GM12878 (cell line): ENCODE measurements around the gene CDC42SE1. TPM values are rescaled to one million over a fixed set of nuclear protein-coding genes. Genes with fewer than 3 reads are reported as not detected.
A peak's percentile ranks its signal among the peaks of the same experiment; 100 is the strongest.

Source experiments
- ATAC-seq: fragments of 200-7000 bp; cut with Tn5 transposase; 3 replicates; pipeline ENCODE4 v1.9.1; 2020; ENCODE audit warnings: mild to moderate bottlenecking, moderate library complexity
- BruUV-seq: library from RNA; stranded (reverse); fragments of 400-500 nt; replicated peaks from 2 replicates; lab custom pipeline; 2021; lab: Mats Ljungman, UMichigan
- CTCF ChIA-PET: fragments of 300-600 bp; sonication (Branson Sonifier 250); formaldehyde crosslinking; extraction: SDS; loops from one replicate; lab custom pipeline; 2021; ENCODE audit warnings: inconsistent platforms; lab: Yijun Ruan, JAX
- POLR2A ChIA-PET: fragments of 350-600 bp; formaldehyde crosslinking; extraction: SDS; loops from one replicate; lab custom pipeline; 2021; ENCODE audit warnings: inconsistent platforms; lab: Charles Lee
- RAD21 ChIA-PET: fragments of 300-600 bp; sonication (Branson Sonifier 250); formaldehyde crosslinking; loops from one replicate; lab custom pipeline; 2023; ENCODE audit warnings: antibody characterized with exemption; ENCODE audit not compliant: unreplicated experiment; lab: Charles Lee
- SMC1A ChIA-PET: fragments of 300-600 bp; sonication (Branson Sonifier 250); formaldehyde crosslinking; loops from one replicate; lab custom pipeline; 2023; ENCODE audit not compliant: unreplicated experiment, uncharacterized antibody; lab: Charles Lee
- DNase-seq: peaks from one replicate; pipeline ENCODE4 v3.0.0-alpha.2; 2011; ENCODE audit warnings: low read depth, low spot score
- FAIRE-seq: peaks from 3 replicates; lab custom pipeline; 2011; peaks lifted over from hg19 to GRCh38; lab: Jason Lieb, UNC
- H2AFZ ChIP-seq: 2 replicates; pipeline ENCODE4 v1.6.0; 2011; ENCODE audit warnings: low read depth, low read length, control low read depth; ENCODE audit not compliant: control insufficient read depth
- H3K27ac ChIP-seq: 2 replicates; pipeline ENCODE4 v1.5.1; 2011; ENCODE audit warnings: control low read depth; ENCODE audit not compliant: control insufficient read depth, insufficient read depth
- H3K27me3 ChIP-seq, 2 experiments: replicated peaks in 1 of 2; 2 replicates each; pipeline versions ENCODE4 v1.6.0 to v1.6.1; 2011; ENCODE audit warnings: low read length in 1 of 2; ENCODE audit not compliant: control insufficient read depth in 2 of 2, insufficient read depth in 2 of 2
- H3K36me3 ChIP-seq, 2 experiments: 2 replicates each; pipeline ENCODE4 v1.5.1; 2011; ENCODE audit warnings: low read length in 1 of 2; ENCODE audit not compliant: control insufficient read depth in 2 of 2, insufficient read depth in 2 of 2
- H3K4me1 ChIP-seq: 2 replicates; pipeline ENCODE4 v1.6.1; 2011; ENCODE audit warnings: mild to moderate bottlenecking, low read length, moderate library complexity, mixed read lengths; ENCODE audit not compliant: control insufficient read depth, insufficient read depth
- H3K4me2 ChIP-seq: 2 replicates; pipeline ENCODE4 v1.6.0; 2011; ENCODE audit warnings: control low read depth; ENCODE audit not compliant: control insufficient read depth, insufficient read depth
- H3K4me3 ChIP-seq: fragments of 200-600 bp; sonication (generic); 2 replicates; pipeline ENCODE4 v1.5.1; 2016
- H3K79me2 ChIP-seq: 2 replicates; pipeline ENCODE4 v1.6.0; 2011; ENCODE audit warnings: low read length; ENCODE audit not compliant: control insufficient read depth, insufficient read depth
- H3K9ac ChIP-seq: 2 replicates; pipeline ENCODE4 v1.8.0; 2011; ENCODE audit warnings: low read length, control low read depth, mixed read lengths; ENCODE audit not compliant: control insufficient read depth, insufficient read depth
- H3K9me3 ChIP-seq: replicated peaks from 3 replicates; pipeline ENCODE4 v1.5.1; 2011; ENCODE audit warnings: mild to moderate bottlenecking, low read length; ENCODE audit not compliant: control insufficient read depth, insufficient read depth
- H4K20me1 ChIP-seq: 2 replicates; pipeline ENCODE4 v1.6.0; 2011; ENCODE audit not compliant: control insufficient read depth, insufficient read depth
- BCLAF1 ChIP-seq: fragments of 450-650 bp; IDR thresholded peaks from 2 replicates; pipeline ENCODE4 v1.6.1; 2017; ENCODE audit warnings: antibody characterized with exemption, mild to moderate bottlenecking, moderate library complexity
- BHLHE40 ChIP-seq, 2 experiments: fragments of 450-650 bp in 1 of 2; IDR thresholded peaks; 2 replicates each; pipeline ENCODE4 v1.6.1; 2011 to 2017; ENCODE audit warnings: low read depth in 2 of 2, borderline replicate concordance in 1 of 2, improper control_type of control experiment in 1 of 2, low read length in 1 of 2, mild to moderate bottlenecking in 1 of 2
- EED ChIP-seq: sonication (generic); IDR thresholded peaks from 2 replicates; pipeline ENCODE4 v1.6.1; 2016; ENCODE audit warnings: antibody characterized with exemption, low read depth
- HCFC1 ChIP-seq: fragments of 150-350 bp; IDR thresholded peaks from 2 replicates; pipeline ENCODE4 v1.6.1; 2014; ENCODE audit warnings: low read length
- MEF2B ChIP-seq: fragments of 450-650 bp; IDR thresholded peaks from 2 replicates; pipeline ENCODE4 v1.6.1; 2018; ENCODE audit warnings: mild to moderate bottlenecking, moderate library complexity; ENCODE audit not compliant: partially characterized antibody, poor library complexity, severe bottlenecking
- POLR2A ChIP-seq: IDR thresholded peaks from 2 replicates; pipeline ENCODE4 v1.6.1; 2011; ENCODE audit warnings: low read depth, mild to moderate bottlenecking, low read length
- RELB ChIP-seq: fragments of 450-650 bp; IDR thresholded peaks from 2 replicates; pipeline ENCODE4 v1.6.1; 2017; ENCODE audit warnings: low read depth, mild to moderate bottlenecking, moderate library complexity
- SIN3A ChIP-seq: IDR thresholded peaks from 2 replicates; pipeline ENCODE4 v1.6.1; 2012; ENCODE audit warnings: low read depth, low read length, improper control_type of control experiment
- SMC3 ChIP-seq: IDR thresholded peaks from 2 replicates; pipeline ENCODE4 v1.6.1; 2011; ENCODE audit warnings: low read length, improper control_type of control experiment, borderline replicate concordance
- WRNIP1 ChIP-seq: IDR thresholded peaks from 2 replicates; pipeline ENCODE4 v1.6.1; 2011; ENCODE audit warnings: low read depth, low read length, improper control_type of control experiment, borderline replicate concordance
- YY1 ChIP-seq: IDR thresholded peaks from 2 replicates; pipeline ENCODE4 v1.6.1; 2011; ENCODE audit warnings: low read depth, mild to moderate bottlenecking, low read length
- ZBTB40 ChIP-seq: fragments of 450-650 bp; IDR thresholded peaks from 2 replicates; pipeline ENCODE4 v1.6.1; 2016; ENCODE audit warnings: mild to moderate bottlenecking, moderate library complexity, borderline replicate concordance
- ZZZ3 ChIP-seq: IDR thresholded peaks from 2 replicates; pipeline ENCODE4 v1.6.1; 2011; ENCODE audit warnings: low read depth; ENCODE audit not compliant: control insufficient read depth, insufficient read length
- WGBS: methylation state at CpG from one replicate; pipeline ENCODE4 v1.1.6; 2016; ENCODE audit warnings: low lambda C conversion rate; ENCODE audit not compliant: insufficient replicate concordance, insufficient coverage; ENCODE audit errors: missing lambda C conversion rate; 5-methylcytosine and 5-hydroxymethylcytosine counted together
- in situ Hi-C: fragments of 300-500 bp; cut with MboI; formaldehyde crosslinking; loops from 9 replicates; pipeline ENCODE4 v1.14.3; 2018; ENCODE audit warnings: mixed read lengths
- intact Hi-C: fragments of 100-400 bp; cut with micrococcal nuclease; formaldehyde crosslinking; loops from one replicate; pipeline ENCODE4 v1.14.2; 2022; ENCODE audit not compliant: unreplicated experiment
- polyA plus RNA-seq, 11 experiments: library from polyadenylated mRNA; depleted of rRNA in 4 of 11; unstranded in 6 of 11; stranded (reverse) in 5 of 11; fragments of >200 nt; fragmentation: Nextera tagmentation in 4 of 11; fragmentation: Illumina TruSeq in 1 of 11; extraction: Ambion mirVana in 4 of 11; extraction: Trizol in 1 of 11; gene quantifications; 1 replicate in 1 of 11; 2 replicates in 10 of 11; pipeline versions ENCODE4 v1.2.1 to v1.2.3, GENCODE V29; 2011 to 2016; ENCODE audit warnings: inconsistent platforms in 2 of 11, missing spikeins in 2 of 11, low read depth in 1 of 11
- total RNA-seq, 4 experiments: library from RNA; depleted of rRNA in 3 of 4; stranded (reverse); fragments of >200 nt in 3 of 4; fragmentation: Illumina TruSeq in 1 of 4; extraction: Trizol in 1 of 4; gene quantifications; 2 replicates each; pipeline versions ENCODE4 v1.2.1 to v1.2.3, GENCODE V29; 2013 to 2021

CDC42SE1 gene
- total and polyA plus RNA-seq, 10 of the 15 experiments (the other 5 are each of a cell fraction or from before 2014, with no cell fraction given) = 35.7 to 112 (median 74.3) TPM

GRCh38 chr1:151047925-151048644 lies 11.3 kb downstream of the CDC42SE1 start:
- RAD21 ChIA-PET = interaction anchor here (0.8 to 2.2 kb wide), 5 partner anchors 10 to 109 kb away, joined by 3 to 12 read pairs (median 6); partner anchors contain the start of genes MINDY1 and TNFAIP8L2
- H3K4me2 ChIP-seq = peak overlapping the region; percentile 99
- peak overlapping the region; percentile 87 for H3K4me3 ChIP-seq
- POLR2A ChIA-PET = interaction anchor here (0.9 to 5.6 kb wide), 3 partner anchors 9 to 22 kb away, joined by 3 to 65 read pairs (median 4); partner anchors contain the start of genes CDC42SE1, GABPB2 and MLLT11
- H3K27me3 ChIP-seq = no peaks in the 10 kb centered on the region
- TSS peak; percentile 88 for BruUV-seq
- no peaks in the 10 kb centered on the region for H3K79me2 ChIP-seq
- peak overlapping the region; percentile 82 for H2AFZ ChIP-seq
- H4K20me1 ChIP-seq = no peaks in the 10 kb centered on the region; the same call in 1 of the 2 replicates
- H3K27ac ChIP-seq = peak overlapping the region; percentile 49
- no peaks in the 10 kb centered on the region for H3K9me3 ChIP-seq
- intact Hi-C loops (no loop called here), in situ Hi-C loops (no loop called here)
- DNase-seq = no peak
- WGBS = 6% methylated on average over 48 of the region's 48 CpGs
- H3K4me1 ChIP-seq = peaks cover 8% of the 10 kb centered on the region; the same call in 1 of the 2 replicates
- peaks cover 3 to 13% of the 10 kb centered on the region in 2 experiments for H3K36me3 ChIP-seq
- CTCF ChIA-PET = interaction anchor here (0.6 to 9.5 kb wide), 16 partner anchors 9 to 956 kb away, joined by 3 to 76 read pairs (median 4); partner anchors contain the start of genes CDC42SE1, GABPB2, MINDY1 and MLLT11
- ATAC-seq = peak; percentile 85
- H3K9ac ChIP-seq = peak overlapping the region; percentile 66
- FAIRE-seq = peak; percentile 68
- SMC1A ChIA-PET = interaction anchor here (0.6 to 2.8 kb wide), 6 partner anchors 8 to 53 kb away, joined by 3 to 9 read pairs (median 6); partner anchors contain the start of gene MLLT11
- TF ChIP-seq RELB (no peak), YY1 (peak; percentile 79; the same call in 1 of the 2 replicates), SMC3 (0 out of 2 replicates have a peak, but pooled peaks have one; percentile 21), WRNIP1 (no peak), ZZZ3 (no peak), HCFC1 (no peak), POLR2A (peak; percentile 77; the same call in 1 of the 2 replicates), EED (peak; percentile 3; the same call in 1 of the 2 replicates), BHLHE40 (IDR thresholded peaks at IDR 0.05; ENCODE audit: borderline replicate concordance in 1 of 2, low read depth in 2 of 2, low read length in 1 of 2) (0 out of 4 replicates have a peak, but pooled peaks of 1 of the 2 experiments have one; percentile 9), SIN3A (0 out of 2 replicates have a peak, but pooled peaks have one; percentile 46), BCLAF1 (no peak), ZBTB40 (no peak), MEF2B (peak; percentile 13)
